K562 (cell line): ENCODE data around the gene RBMXL3. TPM values are rescaled to one million over a fixed set of nuclear protein-coding genes. Genes with fewer than 3 reads are reported as not detected.

Source experiments
- ATAC-seq: fragments of 200-7000 bp; cut with Tn5 transposase; 3 replicates; pipeline ENCODE4 v1.9.1; 2020; ENCODE audit warnings: moderate library complexity
- BruUV-seq: library from RNA; stranded (reverse); fragments of 400-500 nt; replicated peaks from 2 replicates; lab custom pipeline; 2021; lab: Mats Ljungman, UMichigan
- CTCF ChIA-PET: fragments of 300-600 bp; formaldehyde crosslinking; extraction: SDS; loops from one replicate; lab custom pipeline; 2021; ENCODE audit warnings: low intra/inter-chr PET ratio; lab: Yijun Ruan, JAX
- POLR2A ChIA-PET: fragments of 300-600, 350-650 bp; sonication (Branson Sonifier 250); formaldehyde crosslinking; extraction: SDS; loops from one replicate; lab custom pipeline; 2021; ENCODE audit warnings: antibody characterized with exemption, inconsistent platforms; lab: Yijun Ruan, JAX
- DNase-seq, 4 experiments: peaks; one replicate each; pipeline versions ENCODE4 v3.0.0 to v3.0.0-alpha.2; 2011 to 2018; ENCODE audit warnings: low spot score in 3 of 4, mixed read lengths in 3 of 4; ENCODE audit errors: extremely low read depth in 1 of 4
- FAIRE-seq: peaks from 2 replicates; lab custom pipeline; 2011; peaks lifted over from hg19 to GRCh38; lab: Jason Lieb, UNC
- H2AFZ ChIP-seq: 2 replicates; pipeline ENCODE4 v1.6.0; 2011; ENCODE audit warnings: low read depth, low read length, control low read depth, inconsistent platforms
- H3K27ac ChIP-seq: fragments of 200-600 bp; 3 replicates; pipeline ENCODE4 v1.8.0; 2011; ENCODE audit warnings: low read depth, mild to moderate bottlenecking, control low read depth, inconsistent platforms, low read length, moderate library complexity, mixed read lengths; ENCODE audit errors: extremely low read depth
- H3K27me3 ChIP-seq, 2 experiments: fragments of 300-600 bp in 1 of 2; 2 replicates in 1 of 2; 3 replicates in 1 of 2; pipeline versions ENCODE4 v1.6.0 to v1.8.0; 2011; ENCODE audit warnings: inconsistent platforms in 2 of 2, low read length in 2 of 2, mild to moderate bottlenecking in 1 of 2, mixed read lengths in 1 of 2, moderate library complexity in 1 of 2; ENCODE audit not compliant: control insufficient read depth in 2 of 2, insufficient read depth in 2 of 2
- H3K36me3 ChIP-seq: fragments of 300-600 bp; 3 replicates; pipeline ENCODE4 v1.8.0; 2011; ENCODE audit warnings: mild to moderate bottlenecking, low read length, inconsistent platforms; ENCODE audit not compliant: control insufficient read depth, insufficient read depth
- H3K4me1 ChIP-seq, 2 experiments: fragments of 200-600 bp in 1 of 2; replicated peaks in 1 of 2; 2 replicates in 1 of 2; 3 replicates in 1 of 2; pipeline versions ENCODE4 v1.5.1 to v1.8.0; 2011; ENCODE audit warnings: inconsistent platforms in 2 of 2, low read length in 2 of 2, mild to moderate bottlenecking in 1 of 2, mixed read lengths in 1 of 2, moderate library complexity in 1 of 2; ENCODE audit not compliant: control insufficient read depth in 2 of 2, insufficient read depth in 2 of 2
- H3K4me2 ChIP-seq: 2 replicates; pipeline ENCODE4 v1.6.1; 2011; ENCODE audit warnings: low read length, control low read depth, inconsistent platforms, mixed read lengths; ENCODE audit not compliant: insufficient read depth
- H3K4me3 ChIP-seq: fragments of 200-600 bp; sonication (generic), shearing (Covaris generic); 2 replicates; pipeline ENCODE4 v1.5.1; 2016; ENCODE audit warnings: control low read depth, inconsistent platforms
- H3K79me2 ChIP-seq: fragments of 200-600 bp; 3 replicates; pipeline ENCODE4 v1.8.0; 2011; ENCODE audit warnings: low read length, inconsistent platforms; ENCODE audit not compliant: control insufficient read depth, insufficient read depth
- H3K9ac ChIP-seq, 2 experiments: 2 replicates each; pipeline versions ENCODE4 v1.6.0 to v1.6.1; 2011; ENCODE audit warnings: low read depth in 2 of 2, low read length in 2 of 2, control low read depth in 1 of 2, inconsistent platforms in 1 of 2, mild to moderate bottlenecking in 1 of 2, mixed read lengths in 1 of 2; ENCODE audit not compliant: insufficient read depth in 1 of 2
- H3K9me1 ChIP-seq: one replicate; pipeline ENCODE4 v1.6.0; 2011; ENCODE audit warnings: inconsistent platforms, mild to moderate bottlenecking, low read length, moderate library complexity; ENCODE audit not compliant: control insufficient read depth, insufficient read depth
- H3K9me3 ChIP-seq: replicated peaks from 2 replicates; pipeline ENCODE4 v1.5.1; 2011; ENCODE audit warnings: low read depth, low read length, inconsistent platforms; ENCODE audit not compliant: control insufficient read depth, insufficient read depth
- H4K20me1 ChIP-seq: replicated peaks from 2 replicates; pipeline ENCODE4 v1.6.1; 2011; ENCODE audit warnings: low read length, inconsistent platforms, mixed read lengths; ENCODE audit not compliant: control insufficient read depth, insufficient read depth
- DACH1 ChIP-seq: fragments of 450-650 bp; IDR thresholded peaks from 2 replicates; pipeline ENCODE4 v1.6.1; 2018; ENCODE audit not compliant: partially characterized antibody
- EP300 ChIP-seq: IDR thresholded peaks from 2 replicates; pipeline ENCODE4 v1.6.1; 2012; ENCODE audit warnings: low read length, improper control_type of control experiment
- HSF4 ChIP-seq: fragments of 250-450 bp; sonication (Bioruptor Pico); IDR thresholded peaks from 2 replicates; pipeline ENCODE4 v2.1.2; 2022; ENCODE audit warnings: mild to moderate bottlenecking, moderate library complexity, borderline replicate concordance
- JUN ChIP-seq, 2 experiments: sonication (generic) in 1 of 2; formaldehyde crosslinking in 1 of 2; IDR thresholded peaks; 2 replicates each; pipeline versions ENCODE4 v1.6.1 to v1.8.0; 2012 to 2022; ENCODE audit warnings: borderline replicate concordance in 2 of 2, mild to moderate bottlenecking in 2 of 2, improper control_type of control experiment in 1 of 2, low read depth in 1 of 2, low read length in 1 of 2, missing genetic modification reagents in 1 of 2
- POLR2B ChIP-seq: fragments of 450-650 bp; IDR thresholded peaks from 2 replicates; pipeline ENCODE4 v1.6.1; 2018; ENCODE audit warnings: low read depth; ENCODE audit not compliant: partially characterized antibody
- SMARCA5 ChIP-seq: fragments of 450-650 bp; IDR thresholded peaks from 2 replicates; pipeline ENCODE4 v1.6.1; 2016
- SRSF1 ChIP-seq: fragments of 200-400 bp; formaldehyde crosslinking; IDR thresholded peaks from 2 replicates; pipeline ENCODE4 v1.6.1; 2017; ENCODE audit warnings: mild to moderate bottlenecking, low read depth, low read length, moderate library complexity
- SRSF7 ChIP-seq: fragments of 200-400 bp; formaldehyde crosslinking; optimal IDR thresholded peaks from 2 replicates; pipeline ENCODE3; 2017; ENCODE audit warnings: mild to moderate bottlenecking, low read depth, low read length
- TAF1 ChIP-seq: IDR thresholded peaks from 2 replicates; pipeline ENCODE4 v1.6.1; 2011; ENCODE audit warnings: mild to moderate bottlenecking, low read length, moderate library complexity; ENCODE audit not compliant: insufficient read depth, control insufficient read depth, severe bottlenecking; ENCODE audit errors: extremely low read depth
- ZNF644 ChIP-seq: fragments of 200-800 bp; sonication (Bioruptor generic); IDR thresholded peaks from 2 replicates; pipeline ENCODE4 v1.6.1; 2016; ENCODE audit warnings: low read depth, missing genetic modification characterization, missing compliant biosample characterization
- WGBS: fragments of 100-300 bp; shearing (Covaris generic); methylation state at CpG from one replicate; pipeline ENCODE4 v1.1.6; 2016; ENCODE audit warnings: low coverage, mixed read lengths; ENCODE audit not compliant: insufficient coverage; ENCODE audit errors: missing lambda C conversion rate; 5-methylcytosine and 5-hydroxymethylcytosine counted together
- in situ Hi-C: fragments of 300-500 bp; cut with MboI; formaldehyde crosslinking; loops from 4 replicates; pipeline ENCODE4 v1.15.0; 2018; ENCODE audit warnings: inconsistent platforms, mixed read lengths
- intact Hi-C: fragments of 100-400 bp; cut with micrococcal nuclease; formaldehyde crosslinking; loops from 2 replicates; pipeline ENCODE4 v1.14.2; 2022
- polyA plus RNA-seq, 8 experiments: library from polyadenylated mRNA; depleted of rRNA in 4 of 8; stranded (reverse) in 5 of 8; unstranded in 3 of 8; fragments of >200 nt; fragmentation: Nextera tagmentation in 2 of 8; fragmentation: Illumina TruSeq in 1 of 8; extraction: Ambion mirVana in 2 of 8; extraction: Trizol in 1 of 8; gene quantifications; 2 replicates each; pipeline versions ENCODE4 v1.2.1 to v1.2.3, GENCODE V29; 2011 to 2014; ENCODE audit warnings: inconsistent platforms in 1 of 8, missing spikeins in 1 of 8
- total RNA-seq, 7 experiments: library from RNA; depleted of rRNA in 6 of 7; stranded (reverse); fragments of >200 nt in 6 of 7; fragmentation: Illumina TruSeq in 2 of 7; extraction: Trizol in 2 of 7; gene quantifications; 2 replicates each; pipeline versions ENCODE4 v1.2.1 to v1.2.3, GENCODE V29; 2011 to 2021; ENCODE audit warnings: low replicate concordance in 1 of 7
- TF ChIP-seq, protein P1 (sequence below), 2 experiments: IDR thresholded peaks; 2 replicates each; pipeline ENCODE4 v1.6.1; 2011; ENCODE audit warnings: borderline replicate concordance in 1 of 2, control low read depth in 1 of 2, low read depth in 1 of 2, low read length in 1 of 2, mild to moderate bottlenecking in 1 of 2, mixed read lengths in 1 of 2, moderate library complexity in 1 of 2; ENCODE audit not compliant: insufficient read depth in 1 of 2, insufficient read length in 1 of 2, poor library complexity in 1 of 2, severe bottlenecking in 1 of 2; ENCODE audit errors: extremely low read depth in 1 of 2
- TF ChIP-seq, protein P2 (sequence below): fragments of 250-450 bp; sonication (Bioruptor Pico); IDR thresholded peaks from 2 replicates; pipeline ENCODE4 v1.8.0; 2022; ENCODE audit warnings: moderate library complexity, mild to moderate bottlenecking, inconsistent platforms
- TF ChIP-seq, protein P3 (sequence below): fragments of 250-450 bp; sonication (Bioruptor Pico); IDR thresholded peaks from 2 replicates; pipeline ENCODE4 v1.4.0; 2020
- TF ChIP-seq, protein P4 (sequence below): fragments of 250-450 bp; sonication (Bioruptor Pico); IDR thresholded peaks from 2 replicates; pipeline ENCODE4 v1.8.0; 2022; ENCODE audit warnings: moderate library complexity, mild to moderate bottlenecking, inconsistent platforms

The RBMXL3 gene
- total and polyA plus RNA-seq, 9 of the 15 experiments (the other 6 are each of a cell fraction or from before 2014, with no cell fraction given), result 0.03 to 0.31 (median 0.04) TPM; not detected in 6

DNA sequence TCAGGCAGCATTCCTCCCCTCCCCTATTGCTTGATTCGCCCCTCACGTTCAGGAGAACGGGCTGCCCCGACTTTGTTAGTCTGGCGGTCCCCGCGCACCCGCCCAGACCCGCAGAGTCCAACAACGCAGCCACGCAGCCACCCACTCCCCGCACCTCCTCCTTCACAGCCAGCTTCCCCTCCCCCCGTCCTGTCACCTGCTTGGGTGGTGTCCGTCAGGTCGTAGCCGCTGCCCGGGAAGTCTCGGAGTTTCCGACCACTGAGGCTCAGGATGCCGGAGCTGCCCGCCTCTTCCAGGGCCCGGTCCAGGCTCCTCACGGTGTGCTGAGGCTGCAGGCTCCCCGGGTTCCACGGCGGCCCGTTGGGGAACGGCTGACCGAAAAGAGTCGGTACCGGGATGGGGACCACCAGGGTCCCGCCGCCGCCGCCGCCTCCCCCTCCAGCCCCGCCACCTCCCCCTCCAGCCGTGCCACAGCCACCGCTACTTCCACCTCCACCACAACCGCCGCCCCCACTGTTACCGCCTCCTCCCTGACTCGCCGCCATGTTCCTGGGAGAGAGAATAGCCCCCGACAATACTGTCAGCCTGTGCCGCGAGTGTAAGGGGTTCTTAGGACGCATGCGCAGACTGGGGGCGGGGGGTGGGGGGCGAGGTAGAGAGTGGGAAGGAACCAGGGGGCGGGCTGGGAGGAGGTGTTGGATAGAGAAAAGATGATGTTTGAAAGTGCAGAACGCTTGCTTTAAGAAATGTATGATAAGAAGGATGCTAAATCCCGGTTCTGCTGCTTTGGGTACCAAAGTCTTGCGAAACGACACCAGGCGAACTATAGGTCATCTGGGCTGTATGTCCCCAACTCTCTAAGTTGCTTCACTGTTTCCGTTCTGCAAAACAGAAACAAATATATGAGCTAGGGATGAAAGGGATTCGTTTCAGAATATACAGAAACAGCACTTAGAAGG lies 44.6 kb downstream of the RBMXL3 start, which contains the start of gene LRCH2:
Gene LRCH2, minus strand, starts transcription at position 600 of the 959 bp plus-strand sequence. Its CDS starts 55 bp downstream, at position 545.
- H3K27me3 ChIP-seq, result peaks cover 4 to 5% of the 10 kb centered on the region in 2 experiments; a peak in 2 of 5 replicates
- no peaks in the 10 kb centered on the region for H4K20me1 ChIP-seq
- H3K4me2 ChIP-seq, result no peak within 1 kb of the TSS
- H3K27ac ChIP-seq, result no peak within 1 kb of the TSS
- intact Hi-C loops (no loop called here), in situ Hi-C loops (no loop called here)
- no peaks in the 10 kb centered on the region for H3K4me1 ChIP-seq
- H3K4me3 ChIP-seq, result no peak within 1 kb of the TSS
- no peak within 1 kb of the TSS for H2AFZ ChIP-seq
- H3K36me3 ChIP-seq, result no peaks in the 10 kb centered on the region
- POLR2A ChIA-PET, result no interaction called here
- BruUV-seq, result no TSS peak
- H3K9me3 ChIP-seq, result no peaks in the 10 kb centered on the region
- no peaks in the 10 kb centered on the region for H3K9me1 ChIP-seq
- H3K79me2 ChIP-seq, result no peaks in the 10 kb centered on the region
- DNase-seq (no peak), ATAC-seq (no peak), FAIRE-seq (no peak)
- CTCF ChIA-PET, result no interaction called here
- no peak within 1 kb of the TSS for H3K9ac ChIP-seq
- TF ChIP-seq, protein P1, sequence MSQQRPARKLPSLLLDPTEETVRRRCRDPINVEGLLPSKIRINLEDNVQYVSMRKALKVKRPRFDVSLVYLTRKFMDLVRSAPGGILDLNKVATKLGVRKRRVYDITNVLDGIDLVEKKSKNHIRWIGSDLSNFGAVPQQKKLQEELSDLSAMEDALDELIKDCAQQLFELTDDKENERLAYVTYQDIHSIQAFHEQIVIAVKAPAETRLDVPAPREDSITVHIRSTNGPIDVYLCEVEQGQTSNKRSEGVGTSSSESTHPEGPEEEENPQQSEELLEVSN (IDR thresholded peaks at IDR 0.05; ENCODE audit: borderline replicate concordance in 1 of 2, extremely low read depth in 1 of 2, insufficient read depth in 1 of 2, insufficient read length in 1 of 2, low read depth in 1 of 2, low read length in 1 of 2, poor library complexity in 1 of 2, severe bottlenecking in 1 of 2), result no peak
- TF ChIP-seq, protein P2, sequence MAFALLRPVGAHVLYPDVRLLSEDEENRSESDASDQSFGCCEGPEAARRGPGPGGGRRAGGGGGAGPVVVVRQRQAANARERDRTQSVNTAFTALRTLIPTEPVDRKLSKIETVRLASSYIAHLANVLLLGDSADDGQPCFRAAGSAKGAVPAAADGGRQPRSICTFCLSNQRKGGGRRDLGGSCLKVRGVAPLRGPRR (CRISPR knock-in tag), result no peak
- TF ChIP-seq JUN (IDR thresholded peaks at IDR 0.05; ENCODE audit: borderline replicate concordance, low read depth, low read length) (no peak), JUN (CRISPR knock-in tag; IDR thresholded peaks at IDR 0.05; ENCODE audit: borderline replicate concordance) (no peak), SMARCA5 (no peak), POLR2B (no peak), ZNF644 (tag) (no peak), DACH1 (no peak), SRSF1 (no peak), TAF1 (no peak), SRSF7 (no peak), EP300 (no peak), HSF4 (CRISPR knock-in tag) (no peak)
- TF ChIP-seq, protein P3, sequence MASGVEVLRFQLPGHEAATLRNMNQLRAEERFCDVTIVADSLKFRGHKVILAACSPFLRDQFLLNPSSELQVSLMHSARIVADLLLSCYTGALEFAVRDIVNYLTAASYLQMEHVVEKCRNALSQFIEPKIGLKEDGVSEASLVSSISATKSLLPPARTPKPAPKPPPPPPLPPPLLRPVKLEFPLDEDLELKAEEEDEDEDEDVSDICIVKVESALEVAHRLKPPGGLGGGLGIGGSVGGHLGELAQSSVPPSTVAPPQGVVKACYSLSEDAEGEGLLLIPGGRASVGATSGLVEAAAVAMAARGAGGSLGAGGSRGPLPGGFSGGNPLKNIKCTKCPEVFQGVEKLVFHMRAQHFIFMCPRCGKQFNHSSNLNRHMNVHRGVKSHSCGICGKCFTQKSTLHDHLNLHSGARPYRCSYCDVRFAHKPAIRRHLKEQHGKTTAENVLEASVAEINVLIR (CRISPR knock-in tag), result no peak
- TF ChIP-seq, protein P4, sequence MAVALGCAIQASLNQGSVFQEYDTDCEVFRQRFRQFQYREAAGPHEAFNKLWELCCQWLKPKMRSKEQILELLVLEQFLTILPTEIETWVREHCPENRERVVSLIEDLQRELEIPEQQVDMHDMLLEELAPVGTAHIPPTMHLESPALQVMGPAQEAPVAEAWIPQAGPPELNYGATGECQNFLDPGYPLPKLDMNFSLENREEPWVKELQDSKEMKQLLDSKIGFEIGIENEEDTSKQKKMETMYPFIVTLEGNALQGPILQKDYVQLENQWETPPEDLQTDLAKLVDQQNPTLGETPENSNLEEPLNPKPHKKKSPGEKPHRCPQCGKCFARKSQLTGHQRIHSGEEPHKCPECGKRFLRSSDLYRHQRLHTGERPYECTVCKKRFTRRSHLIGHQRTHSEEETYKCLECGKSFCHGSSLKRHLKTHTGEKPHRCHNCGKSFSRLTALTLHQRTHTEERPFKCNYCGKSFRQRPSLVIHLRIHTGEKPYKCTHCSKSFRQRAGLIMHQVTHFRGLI (CRISPR knock-in tag), result no peak
- WGBS, result 0% methylated on average over 12 of the region's 59 CpGs
